PC-9 (cell line): ENCODE measurements around the gene DTX4. TPM values are rescaled to one million over a fixed set of nuclear protein-coding genes. Genes with fewer than 3 reads are reported as not detected.

ENCODE experiments used
- BruUV-seq: library from RNA; stranded (reverse); fragments of 400-500 nt; replicated peaks from 2 replicates; lab custom pipeline; 2021; lab: Mats Ljungman, UMichigan
- CTCF ChIA-PET: fragments of 300-600 bp; sonication (Branson Sonifier 250); formaldehyde crosslinking; loops from one replicate; lab custom pipeline; 2022; ENCODE audit warnings: antibody characterized with exemption; lab: Charles Lee
- POLR2A ChIA-PET: fragments of 300-600 bp; sonication (Branson Sonifier 250); formaldehyde crosslinking; loops from one replicate; lab custom pipeline; 2022; ENCODE audit warnings: antibody characterized with exemption; ENCODE audit not compliant: unreplicated experiment; lab: Charles Lee
- DNase-seq, 2 experiments: peaks; one replicate each; pipeline versions ENCODE4 v3.0.0 to v3.0.0-alpha.2; 2015 to 2022; ENCODE audit warnings: mixed read lengths in 1 of 2
- H2AFZ ChIP-seq: fragments of 200-600 bp; sonication (generic); 2 replicates; pipeline ENCODE4 v1.8.1; 2017; ENCODE audit warnings: antibody characterized with exemption
- H3F3A ChIP-seq: fragments of 200-600 bp; sonication (generic); 2 replicates; pipeline ENCODE4 v1.8.1; 2017; ENCODE audit warnings: antibody characterized with exemption, mild to moderate bottlenecking, low read depth; ENCODE audit not compliant: insufficient read depth
- H3K27ac ChIP-seq: fragments of 200-600 bp; sonication (generic); 2 replicates; pipeline ENCODE4 v1.6.1; 2016; ENCODE audit warnings: mixed run types
- H3K27me3 ChIP-seq: fragments of 200-600 bp; sonication (generic); 2 replicates; pipeline ENCODE4 v1.6.1; 2016; ENCODE audit warnings: low read depth, mixed run types; ENCODE audit not compliant: insufficient read depth
- H3K36me3 ChIP-seq: fragments of 200-600 bp; sonication (generic); 2 replicates; pipeline ENCODE4 v1.6.1; 2016; ENCODE audit warnings: low read depth, mixed run types
- H3K4me1 ChIP-seq: fragments of 200-600 bp; sonication (generic); replicated peaks from 2 replicates; pipeline ENCODE4 v1.6.1; 2016; ENCODE audit warnings: mixed run types; ENCODE audit not compliant: insufficient read depth
- H3K4me2 ChIP-seq: fragments of 200-600 bp; sonication (generic); 2 replicates; pipeline ENCODE4 v1.6.1; 2017; ENCODE audit warnings: mixed run types
- H3K4me3 ChIP-seq: fragments of 200-600 bp; sonication (generic); 2 replicates; pipeline ENCODE4 v1.6.1; 2016; ENCODE audit warnings: mixed run types
- H3K79me2 ChIP-seq: fragments of 200-600 bp; sonication (generic); 2 replicates; pipeline ENCODE4 v1.6.1; 2017; ENCODE audit warnings: low read depth, mixed run types
- H3K9me2 ChIP-seq: fragments of 200-600 bp; sonication (generic); 2 replicates; pipeline ENCODE4 v1.8.1; 2017; ENCODE audit warnings: mild to moderate bottlenecking; ENCODE audit not compliant: insufficient read depth
- H3K9me3 ChIP-seq: fragments of 200-600 bp; sonication (generic); 2 replicates; pipeline ENCODE4 v1.8.1; 2016; ENCODE audit warnings: low read depth; ENCODE audit not compliant: insufficient read depth
- H4K20me1 ChIP-seq: fragments of 200-600 bp; sonication (generic); 2 replicates; pipeline ENCODE4 v1.8.1; 2017; ENCODE audit not compliant: insufficient read depth
- EZH2 ChIP-seq: fragments of 200-600 bp; sonication (generic); IDR thresholded peaks from 2 replicates; pipeline ENCODE4 v1.8.0; 2017; ENCODE audit warnings: antibody characterized with exemption, low read depth
- intact Hi-C: fragments of 100-400 bp; cut with micrococcal nuclease; formaldehyde crosslinking; loops from one replicate; pipeline ENCODE4 v1.10.0; 2022; ENCODE audit not compliant: unreplicated experiment
- total RNA-seq: library from RNA; stranded (reverse); gene quantifications from 2 replicates; pipeline ENCODE4 v1.2.3, GENCODE V29; 2021
- TF ChIP-seq, protein P1 (sequence below): fragments of 200-600 bp; sonication (generic); conservative IDR thresholded peaks from 2 replicates; pipeline ENCODE4 v1.6.1; 2017; ENCODE audit warnings: mixed run types, antibody characterized with exemption, mild to moderate bottlenecking, moderate library complexity

Gene DTX4
- total RNA-seq, 1 experiment from 2014 or later = 34.5 TPM

DNA sequence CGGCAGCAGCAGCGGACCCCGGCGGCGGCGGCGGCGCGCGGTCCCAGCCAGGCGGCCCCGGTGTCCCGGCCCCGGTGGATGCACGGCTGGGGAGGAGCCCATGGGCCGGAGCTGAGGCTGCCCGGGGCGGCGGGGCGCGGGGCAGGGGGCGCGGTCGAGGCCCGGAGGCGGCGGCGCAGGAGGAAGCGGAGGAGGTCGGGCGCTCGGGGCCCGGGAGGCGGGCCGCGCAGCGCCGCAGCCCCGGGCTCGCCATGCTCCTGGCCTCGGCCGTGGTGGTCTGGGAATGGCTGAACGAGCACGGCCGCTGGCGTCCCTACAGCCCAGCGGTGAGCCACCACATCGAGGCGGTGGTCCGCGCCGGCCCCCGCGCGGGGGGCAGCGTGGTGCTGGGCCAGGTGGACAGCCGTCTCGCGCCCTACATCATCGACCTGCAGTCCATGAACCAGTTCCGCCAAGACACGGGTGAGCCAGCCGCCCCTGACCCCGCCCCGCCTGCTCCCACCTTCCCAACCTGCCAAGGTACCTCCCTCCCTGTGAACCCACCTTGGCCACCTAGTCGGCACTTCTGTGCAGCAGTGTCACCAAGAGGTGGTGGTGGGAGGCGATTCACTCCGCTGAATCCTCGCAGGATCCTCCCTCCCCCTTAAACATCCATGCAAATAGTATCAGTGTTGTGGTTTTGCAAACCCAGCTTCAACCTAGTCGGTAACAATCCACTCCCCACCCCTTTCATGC lies 580 bp downstream of the DTX4 start:
- H3K9me3 ChIP-seq = no peaks in the 10 kb centered on the region
- no TSS peak for BruUV-seq
- H4K20me1 ChIP-seq = no peaks in the 10 kb centered on the region
- H3K4me1 ChIP-seq = peaks cover 32% of the 10 kb centered on the region
- peak overlapping the region; percentile 96 for H3K4me2 ChIP-seq
- H3K27ac ChIP-seq = peak overlapping the region; percentile 85
- H3K4me3 ChIP-seq = peak overlapping the region; percentile 96
- peaks cover 45% of the 10 kb centered on the region for H3K79me2 ChIP-seq
- TF ChIP-seq, protein P1, sequence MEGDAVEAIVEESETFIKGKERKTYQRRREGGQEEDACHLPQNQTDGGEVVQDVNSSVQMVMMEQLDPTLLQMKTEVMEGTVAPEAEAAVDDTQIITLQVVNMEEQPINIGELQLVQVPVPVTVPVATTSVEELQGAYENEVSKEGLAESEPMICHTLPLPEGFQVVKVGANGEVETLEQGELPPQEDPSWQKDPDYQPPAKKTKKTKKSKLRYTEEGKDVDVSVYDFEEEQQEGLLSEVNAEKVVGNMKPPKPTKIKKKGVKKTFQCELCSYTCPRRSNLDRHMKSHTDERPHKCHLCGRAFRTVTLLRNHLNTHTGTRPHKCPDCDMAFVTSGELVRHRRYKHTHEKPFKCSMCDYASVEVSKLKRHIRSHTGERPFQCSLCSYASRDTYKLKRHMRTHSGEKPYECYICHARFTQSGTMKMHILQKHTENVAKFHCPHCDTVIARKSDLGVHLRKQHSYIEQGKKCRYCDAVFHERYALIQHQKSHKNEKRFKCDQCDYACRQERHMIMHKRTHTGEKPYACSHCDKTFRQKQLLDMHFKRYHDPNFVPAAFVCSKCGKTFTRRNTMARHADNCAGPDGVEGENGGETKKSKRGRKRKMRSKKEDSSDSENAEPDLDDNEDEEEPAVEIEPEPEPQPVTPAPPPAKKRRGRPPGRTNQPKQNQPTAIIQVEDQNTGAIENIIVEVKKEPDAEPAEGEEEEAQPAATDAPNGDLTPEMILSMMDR = no peak
- no peak for TF ChIP-seq EZH2
- H2AFZ ChIP-seq = peak overlapping the region; percentile 98
- peaks cover 37% of the 10 kb centered on the region for H3F3A ChIP-seq
- DNase-seq = peak; percentile 47 to 61
- peaks cover 18% of the 10 kb centered on the region for H3K36me3 ChIP-seq
- H3K27me3 ChIP-seq = no peaks in the 10 kb centered on the region
- intact Hi-C loops = loop anchor here (1.0 to 5.0 kb wide), 3 partner anchors 30 to 508 kb away; partner anchors contain the start of gene FAM111A
- no peaks in the 10 kb centered on the region for H3K9me2 ChIP-seq
- POLR2A ChIA-PET = interaction anchor here (0.5 to 0.7 kb wide), 2 partner anchors 82 to 1394 kb away, joined by 3 to 6 read pairs; no protein-coding TSS in a partner anchor
- CTCF ChIA-PET = interaction anchor here (0.5 to 2.4 kb wide), 11 partner anchors 9 to 1773 kb away, joined by 3 to 67 read pairs (median 4); no protein-coding TSS in a partner anchor

DNA sequence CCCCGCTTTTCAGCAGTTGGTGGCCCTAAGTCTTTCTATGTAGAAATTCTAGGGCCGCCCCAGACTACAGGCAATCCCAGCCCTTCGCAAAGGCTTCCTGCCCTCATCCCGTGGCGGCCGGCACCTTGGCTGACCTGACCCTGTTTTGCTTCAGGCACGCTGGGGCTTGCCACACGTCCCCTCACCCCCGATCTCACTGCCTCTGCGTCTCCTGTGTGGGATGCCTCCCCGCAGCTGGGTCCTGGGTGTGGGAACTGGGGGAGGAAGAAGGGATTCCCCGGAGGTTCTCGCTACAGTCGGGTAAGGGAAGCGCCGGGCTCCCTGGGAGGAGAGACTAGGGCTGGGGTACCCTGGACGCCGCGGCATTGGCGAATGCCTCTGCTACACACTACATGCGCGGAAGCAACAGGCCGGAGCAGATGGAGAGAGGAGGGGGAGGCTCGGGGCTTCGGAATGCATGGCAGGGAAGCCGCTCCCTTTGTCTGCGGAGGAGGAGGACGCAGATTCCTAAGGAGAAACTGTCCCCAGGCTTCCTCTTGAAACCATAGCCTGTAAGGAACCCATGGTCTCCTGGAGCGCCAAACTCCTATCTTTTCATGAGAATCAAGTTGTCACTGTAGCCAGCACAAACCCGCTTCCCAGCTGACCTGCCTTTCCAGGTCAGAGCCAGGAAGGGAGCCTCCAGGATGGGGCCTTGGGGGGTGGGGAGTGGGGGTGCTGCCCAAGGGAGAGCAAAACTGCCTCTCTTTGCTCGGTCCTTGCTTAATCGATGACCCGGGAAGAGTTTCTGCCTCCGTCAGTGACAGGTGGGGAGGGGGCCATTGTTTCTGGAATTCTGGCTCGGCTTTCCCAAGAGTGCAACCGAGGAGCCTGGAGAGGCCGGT lies 1.4 kb downstream of the DTX4 start:
- Histone ChIP-seq H3K79me2 (peaks cover 53% of the 10 kb centered on the region), H3K4me1 (peaks cover 32% of the 10 kb centered on the region), H4K20me1 (no peaks in the 10 kb centered on the region), H3K36me3 (peaks cover 25% of the 10 kb centered on the region), H3K4me3 (peak overlapping the region; percentile 96), H3F3A (peaks cover 37% of the 10 kb centered on the region), H3K4me2 (peak overlapping the region; percentile 96), H3K9me3 (no peaks in the 10 kb centered on the region), H3K9me2 (no peaks in the 10 kb centered on the region), H2AFZ (peak overlapping the region; percentile 80), H3K27ac (peak overlapping the region; percentile 85), H3K27me3 (no peaks in the 10 kb centered on the region)
- TF ChIP-seq, protein P1 = no peak
- no peak for TF ChIP-seq EZH2
- POLR2A ChIA-PET = interaction anchor here (0.6 to 1.2 kb wide), 3 partner anchors 12 to 393 kb away, joined by 4 to 7 read pairs (median 5); no protein-coding TSS in a partner anchor
- TSS peak; percentile 93 for BruUV-seq
- CTCF ChIA-PET = interaction anchor here (2.4 kb wide), 2 partner anchors 13 kb away, joined by 32 to 67 read pairs; no protein-coding TSS in a partner anchor
- intact Hi-C loops = loop anchor here (2.0 to 5.0 kb wide), 2 partner anchors 31 to 379 kb away; partner anchors contain the start of gene FAM111A
- peak; percentile 45 to 49 for DNase-seq
